ENCODE measurements around the gene L2HGDH.

L2HGDH gene

DNA sequence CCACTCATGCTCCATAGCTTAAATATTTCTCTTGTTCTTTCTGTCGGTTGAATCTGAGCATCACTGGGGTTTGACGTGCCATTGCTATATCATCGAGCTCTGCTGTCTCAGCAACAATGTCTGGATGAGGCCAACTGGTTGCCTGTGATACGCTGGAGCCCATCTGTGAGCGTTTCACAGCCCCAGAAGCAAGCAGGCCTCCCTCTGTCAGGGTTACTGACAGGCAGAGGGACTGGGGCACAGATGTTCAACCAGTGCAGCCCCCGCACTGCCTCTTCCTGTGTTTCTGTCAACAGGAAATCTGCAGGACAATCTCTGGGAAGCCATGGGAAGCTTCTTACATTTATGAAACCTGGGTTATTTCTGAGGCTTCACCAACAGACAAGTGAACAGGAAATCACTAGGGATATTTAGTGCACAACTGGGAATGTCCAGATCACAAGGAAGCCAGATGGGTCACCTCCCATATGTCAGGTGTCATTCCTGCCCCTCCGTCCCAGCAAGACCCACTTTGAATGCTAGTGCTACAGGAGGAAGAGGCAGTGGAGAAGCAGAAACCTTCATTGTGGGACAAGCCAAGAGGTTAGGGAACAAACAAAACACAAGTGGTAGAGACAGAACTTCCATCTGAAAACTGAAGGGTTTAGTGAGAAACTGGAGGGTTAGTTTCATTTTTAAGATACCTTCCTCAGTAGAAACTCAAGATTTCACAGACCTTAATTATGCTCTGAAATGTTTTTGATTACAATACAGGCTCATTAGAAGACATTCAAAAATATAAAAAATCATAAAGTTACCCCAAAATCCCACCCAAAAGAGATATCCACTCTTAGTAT is 24.2 kb upstream of the L2HGDH start:
- DNase-seq (ENCODE audit: low read depth, low spot score) = no peak
- no peak overlapping the region; the same call in 1 of the 2 replicates for H3K4me3 ChIP-seq (ENCODE audit: low read depth, low read length)
- POLR2A ChIA-PET = interaction anchor here (0.8 kb wide), 1 partner anchor 9 kb away, joined by 3 read pairs; no protein-coding TSS in a partner anchor
- CTCF ChIA-PET = interaction anchor here (0.9 to 2.3 kb wide), 7 partner anchors 8 to 25 kb away, joined by 3 to 21 read pairs (median 6); no protein-coding TSS in a partner anchor
- no peak for TF ChIP-seq CTCF (IDR thresholded peaks at IDR 0.05; ENCODE audit: insufficient read depth, low read length, missing control alignments)

- ChIA-PET POLR2A (no interaction called here), CTCF (interaction anchor here (0.9 to 2.3 kb wide), 7 partner anchors 8 to 24 kb away, joined by 3 to 21 read pairs (median 6); no protein-coding TSS in a partner anchor)
- DNase-seq (ENCODE audit: low read depth, low spot score) = no peak
- no peak for TF ChIP-seq CTCF (IDR thresholded peaks at IDR 0.05; ENCODE audit: insufficient read depth, low read length, missing control alignments)
- H3K4me3 ChIP-seq (ENCODE audit: low read depth, low read length) = no peak overlapping the region
These were observed 23.4 kb upstream of the L2HGDH start for GRCh38 chr14:50335389-50335788.

GRCh38 chr14:50334211-50334610 is 22.2 kb upstream of the L2HGDH start:
- H3K4me3 ChIP-seq (ENCODE audit: low read depth, low read length) = no peak overlapping the region
- no peak for TF ChIP-seq CTCF (IDR thresholded peaks at IDR 0.05; ENCODE audit: insufficient read depth, low read length, missing control alignments)
- no peak for DNase-seq (ENCODE audit: low read depth, low spot score)
- ChIA-PET CTCF (interaction anchor here (1.0 to 2.3 kb wide), 5 partner anchors 8 to 469 kb away, joined by 3 to 21 read pairs (median 9); no protein-coding TSS in a partner anchor), POLR2A (no interaction called here)

GRCh38 chr14:50333014-50333509 is 21.0 kb upstream of the L2HGDH start:
- peak; percentile 74 for DNase-seq (ENCODE audit: low read depth, low spot score)
- POLR2A ChIA-PET = interaction anchor here (0.6 to 1.5 kb wide), 2 partner anchors 12 to 421 kb away, joined by 3 to 4 read pairs; no protein-coding TSS in a partner anchor
- no peak overlapping the region for H3K4me3 ChIP-seq (ENCODE audit: low read depth, low read length)
- no peak for TF ChIP-seq CTCF (IDR thresholded peaks at IDR 0.05; ENCODE audit: insufficient read depth, low read length, missing control alignments)
- CTCF ChIA-PET = interaction anchor here (1.1 to 1.9 kb wide), 5 partner anchors 10 to 467 kb away, joined by 3 to 15 read pairs (median 6); no protein-coding TSS in a partner anchor

DNA sequence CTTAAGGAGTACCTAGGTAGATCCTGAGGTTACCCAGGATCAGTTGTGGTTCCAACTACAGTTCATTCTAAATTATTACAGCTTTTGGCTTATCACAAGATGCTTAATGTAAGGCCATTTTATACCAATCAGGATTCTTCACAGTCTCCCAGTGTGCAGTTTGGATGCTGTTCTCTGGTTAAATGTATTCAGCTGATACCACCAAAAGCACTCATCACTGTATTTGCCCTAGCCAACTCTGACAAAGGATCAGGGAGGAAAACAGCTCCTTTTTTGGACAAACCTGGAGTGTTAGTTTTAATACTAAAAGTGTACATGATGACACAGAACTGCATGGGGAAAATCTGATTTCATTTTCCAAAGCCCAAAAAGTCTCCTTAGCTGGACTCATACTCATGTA is 19.6 kb upstream of the L2HGDH start:
- ChIA-PET CTCF (interaction anchor here (1.0 to 5.3 kb wide), 6 partner anchors 9 to 200 kb away, joined by 3 to 66 read pairs (median 5); partner anchors contain the start of genes DMAC2L, L2HGDH and MAP4K5), POLR2A (interaction anchor here (1.5 kb wide), 1 partner anchor 13 kb away, joined by 4 read pairs; no protein-coding TSS in a partner anchor)
- TF ChIP-seq CTCF (IDR thresholded peaks at IDR 0.05; ENCODE audit: insufficient read depth, low read length, missing control alignments) = no peak
- no peak for DNase-seq (ENCODE audit: low read depth, low spot score)
- no peak overlapping the region for H3K4me3 ChIP-seq (ENCODE audit: low read depth, low read length)

Measured in AG04449 (cell line).